IMR-90 (cell line): ENCODE data around the gene ZNF12. TPM values are rescaled to one million over a fixed set of nuclear protein-coding genes. Genes with fewer than 3 reads are reported as not detected.
"Not testable (repeated sequence)": the region's sequence is repeated elsewhere in the genome, so short reads cannot be mapped to it uniquely, and the experiment has no call there.

Experiments used
- ATAC-seq: fragments of 200-7000 bp; cut with Tn5 transposase; 2 replicates; pipeline ENCODE4 v1.9.1; 2020; ENCODE audit warnings: low read depth, mild to moderate bottlenecking, moderate library complexity
- BruUV-seq: library from RNA; stranded (reverse); fragments of 400-500 nt; replicated peaks from 2 replicates; lab custom pipeline; 2021; lab: Mats Ljungman, UMichigan
- CTCF ChIA-PET: fragments of 300-600 bp; formaldehyde crosslinking; extraction: SDS; loops from one replicate; lab custom pipeline; 2021; ENCODE audit warnings: antibody characterized with exemption; lab: Yijun Ruan, JAX
- POLR2A ChIA-PET: fragments of 300-600 bp; sonication (Branson Sonifier 250); formaldehyde crosslinking; loops from one replicate; lab custom pipeline; 2022; ENCODE audit warnings: antibody characterized with exemption; ENCODE audit not compliant: unreplicated experiment; lab: Charles Lee
- DNase-seq: peaks from one replicate; pipeline ENCODE4 v3.0.0; 2013
- H2AFZ ChIP-seq: replicated peaks from 2 replicates; pipeline ENCODE3; 2013; ENCODE audit warnings: low read length, mild to moderate bottlenecking; ENCODE audit not compliant: poor library complexity
- H2AK5ac ChIP-seq: 2 replicates; pipeline ENCODE4 v1.6.1; 2013; ENCODE audit warnings: low read depth, low read length, inconsistent platforms
- H2AK9ac ChIP-seq: replicated peaks from 2 replicates; pipeline ENCODE3; 2013; ENCODE audit warnings: mild to moderate bottlenecking, low read depth, low read length, moderate library complexity; ENCODE audit not compliant: poor library complexity
- H2BK120ac ChIP-seq: 2 replicates; pipeline ENCODE4 v1.6.1; 2013; ENCODE audit warnings: low read depth, low read length, inconsistent platforms
- H2BK15ac ChIP-seq: 3 replicates; pipeline ENCODE4 v1.6.1; 2013; ENCODE audit warnings: low read depth, low read length, inconsistent platforms
- H2BK20ac ChIP-seq: 2 replicates; pipeline ENCODE4 v1.6.1; 2013; ENCODE audit warnings: low read depth, mild to moderate bottlenecking, inconsistent platforms, low read length, moderate library complexity
- H2BK5ac ChIP-seq: 2 replicates; pipeline ENCODE4 v1.6.1; 2013; ENCODE audit warnings: mild to moderate bottlenecking, low read depth, low read length, inconsistent platforms; ENCODE audit not compliant: poor library complexity, severe bottlenecking
- H3K14ac ChIP-seq: replicated peaks from 2 replicates; pipeline ENCODE4 v1.6.1; 2013; ENCODE audit warnings: low read depth, low read length, inconsistent platforms
- H3K18ac ChIP-seq: 2 replicates; pipeline ENCODE4 v1.6.1; 2013; ENCODE audit warnings: low read depth, low read length, control low read depth
- H3K23ac ChIP-seq: 2 replicates; pipeline ENCODE4 v1.6.1; 2013; ENCODE audit warnings: low read depth, low read length, inconsistent platforms
- H3K27ac ChIP-seq: 2 replicates; pipeline ENCODE4 v1.5.1; 2013; ENCODE audit warnings: mild to moderate bottlenecking, control low read depth, low read length; ENCODE audit not compliant: insufficient read depth
- H3K27me3 ChIP-seq: 2 replicates; pipeline ENCODE4 v1.6.1; 2013; ENCODE audit warnings: low read length; ENCODE audit not compliant: control insufficient read depth, insufficient read depth
- H3K36me3 ChIP-seq: 2 replicates; pipeline ENCODE4 v1.6.1; 2013; ENCODE audit warnings: low read length, mixed read lengths; ENCODE audit not compliant: control insufficient read depth, insufficient read depth
- H3K4ac ChIP-seq: 2 replicates; pipeline ENCODE4 v1.6.1; 2013; ENCODE audit warnings: low read depth, low read length, inconsistent platforms
- H3K4me1 ChIP-seq: 2 replicates; pipeline ENCODE4 v1.6.1; 2013; ENCODE audit warnings: low read length, mixed read lengths; ENCODE audit not compliant: control insufficient read depth, insufficient read depth
- H3K4me2 ChIP-seq: 2 replicates; pipeline ENCODE4 v1.6.1; 2013; ENCODE audit warnings: low read depth, mild to moderate bottlenecking, control low read depth, low read length, moderate library complexity
- H3K4me3 ChIP-seq: 2 replicates; pipeline ENCODE4 v1.5.1; 2013; ENCODE audit warnings: low read depth, mild to moderate bottlenecking, control low read depth, low read length, moderate library complexity; ENCODE audit not compliant: insufficient read depth
- H3K56ac ChIP-seq: 2 replicates; pipeline ENCODE4 v1.6.1; 2013; ENCODE audit warnings: low read length, inconsistent platforms; ENCODE audit not compliant: insufficient read depth; ENCODE audit errors: extremely low read depth
- H3K79me1 ChIP-seq, 2 experiments: 2 replicates each; pipeline ENCODE4 v1.6.1; 2013; ENCODE audit warnings: low read length in 2 of 2, inconsistent platforms in 1 of 2, low read depth in 1 of 2
- H3K9ac ChIP-seq: 2 replicates; pipeline ENCODE4 v1.6.1; 2013; ENCODE audit warnings: low read depth, low read length, control low read depth
- H3K9me1 ChIP-seq: 2 replicates; pipeline ENCODE4 v1.6.1; 2013; ENCODE audit warnings: low read length, inconsistent platforms; ENCODE audit not compliant: insufficient read depth
- H3K9me3 ChIP-seq: 2 replicates; pipeline ENCODE4 v1.6.1; 2013; ENCODE audit warnings: low read length; ENCODE audit not compliant: control insufficient read depth, insufficient read depth
- H4K20me1 ChIP-seq: 2 replicates; pipeline ENCODE4 v1.6.1; 2013; ENCODE audit warnings: low read length, inconsistent platforms; ENCODE audit not compliant: insufficient read depth
- H4K5ac ChIP-seq: 2 replicates; pipeline ENCODE4 v1.6.1; 2013; ENCODE audit warnings: mild to moderate bottlenecking, low read depth, low read length, control low read depth
- H4K8ac ChIP-seq, 2 experiments: 2 replicates each; pipeline ENCODE4 v1.6.1; 2013; ENCODE audit warnings: low read depth in 2 of 2, low read length in 2 of 2, control low read depth in 1 of 2, inconsistent platforms in 1 of 2
- H4K91ac ChIP-seq: 2 replicates; pipeline ENCODE4 v1.6.1; 2013; ENCODE audit warnings: low read depth, low read length, inconsistent platforms; ENCODE audit not compliant: insufficient read depth
- MAZ ChIP-seq: IDR thresholded peaks from 2 replicates; pipeline ENCODE4 v1.6.1; 2012; ENCODE audit warnings: low read depth, mild to moderate bottlenecking, low read length, improper control_type of control experiment, moderate library complexity, borderline replicate concordance
- POLR2A ChIP-seq: IDR thresholded peaks from 2 replicates; pipeline ENCODE4 v1.6.1; 2012; ENCODE audit warnings: mild to moderate bottlenecking, low read depth, low read length
- SMC3 ChIP-seq: fragments of 150-350 bp; IDR thresholded peaks from 2 replicates; pipeline ENCODE4 v1.6.1; 2016; ENCODE audit warnings: low read depth, mild to moderate bottlenecking, antibody characterized with exemption, low read length, moderate library complexity
- WGBS, 2 experiments: methylation state at CpG; one replicate each; pipeline versions ENCODE4 v1.1.5 to v1.1.7; 2013; ENCODE audit warnings: missing lambda C conversion rate in 2 of 2; ENCODE audit not compliant: insufficient read length in 1 of 2; ENCODE audit errors: extremely low coverage in 2 of 2; 5-methylcytosine and 5-hydroxymethylcytosine counted together
- dilution Hi-C: fragments of 300-500 bp; cut with HindIII; formaldehyde crosslinking; loops from one replicate; pipeline ENCODE4 v1.14.3; 2018; ENCODE audit warnings: low sequenced_read_pairs; ENCODE audit not compliant: unreplicated experiment
- in situ Hi-C: fragments of 300-500 bp; cut with MboI; formaldehyde crosslinking; loops from 3 replicates; pipeline ENCODE4 v1.14.3; 2019; ENCODE audit warnings: low sequenced_read_pairs, inconsistent platforms, mixed read lengths
- intact Hi-C: fragments of 100-400 bp; cut with micrococcal nuclease; formaldehyde crosslinking; loops from 2 replicates; pipeline ENCODE4 v1.10.0; 2022
- polyA plus RNA-seq, 3 experiments: library from polyadenylated mRNA; depleted of rRNA; stranded (reverse); fragments of >200 nt; gene quantifications; 2 replicates each; pipeline ENCODE4 v1.2.3, GENCODE V29; 2012; ENCODE audit warnings: low replicate concordance in 1 of 3
- total RNA-seq: library from RNA; depleted of rRNA; stranded (reverse); fragments of >200 nt; gene quantifications from 2 replicates; pipeline ENCODE4 v1.2.3, GENCODE V29; 2012

Gene ZNF12
- total and polyA plus RNA-seq, 2 of the 4 experiments (the other 2 are of a cell fraction) = 8.2 to 20.8 TPM

DNA sequence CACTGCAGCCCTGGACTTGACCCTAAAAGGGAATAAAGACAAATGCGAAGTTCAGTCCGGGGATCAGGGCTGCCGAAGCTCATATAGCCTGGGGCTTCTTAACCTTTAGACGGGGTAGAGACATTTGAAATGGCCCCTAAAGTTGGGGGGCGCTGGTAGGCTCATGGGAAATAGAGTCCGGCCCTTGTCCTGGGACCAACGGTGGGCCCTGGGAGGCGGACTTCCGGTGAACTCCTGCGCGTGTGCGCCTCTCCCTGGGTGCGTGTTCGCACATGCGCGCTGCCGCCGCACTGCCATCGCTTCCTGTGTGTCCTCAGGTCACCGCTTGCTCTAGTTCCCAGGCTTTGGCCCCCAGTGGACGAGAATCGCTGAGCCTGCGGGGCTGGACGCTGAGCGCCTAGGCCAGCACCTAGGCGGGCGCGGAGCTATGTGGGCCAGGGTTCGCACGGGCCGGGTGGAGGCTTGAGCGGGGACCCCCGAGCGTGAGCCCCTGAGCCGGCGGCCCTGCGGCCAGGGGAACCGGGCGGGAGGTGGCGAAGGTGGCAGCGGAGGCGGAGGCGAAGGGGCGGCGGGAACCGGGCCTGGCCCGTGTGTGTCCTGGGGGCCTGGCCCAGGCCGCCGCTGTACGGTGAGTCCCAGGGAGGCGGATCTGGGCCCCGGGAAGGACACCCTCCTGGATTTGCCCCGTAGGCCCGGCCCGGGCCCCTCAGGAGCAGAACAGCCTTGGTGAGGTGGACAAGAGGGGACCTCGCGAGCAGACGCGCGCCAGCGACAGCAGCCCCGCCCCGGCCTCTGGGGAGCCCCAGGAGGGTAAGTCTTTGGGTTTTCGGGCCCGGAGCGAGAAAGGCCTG is 23.0 kb upstream of the ZNF12 start:
- Histone ChIP-seq H4K20me1 (peaks cover 3% of the 10 kb centered on the region), H2AK9ac (peak overlapping the region; percentile 95), H3K27me3 (no peaks in the 10 kb centered on the region), H4K91ac (peak overlapping the region; percentile 66), H2BK120ac (0 out of 2 replicates have a peak overlapping the region, but pooled peaks have one; percentile 11), H3K36me3 (peaks cover 8% of the 10 kb centered on the region), H3K9me3 (no peaks in the 10 kb centered on the region), H3K18ac (peak overlapping the region; percentile 4; the same call in 1 of the 2 replicates), H2AFZ (peak overlapping the region; percentile 90), H3K4me1 (peaks cover 2% of the 10 kb centered on the region), H3K4me3 (peak overlapping the region; percentile 82), H3K79me1 (peaks cover 0 to 16% of the 10 kb centered on the region in 2 experiments; a peak in 1 of 4 replicates), H2AK5ac (no peak overlapping the region; the same call in 1 of the 2 replicates), H3K9ac (peak overlapping the region; percentile 77), H2BK20ac (no peak overlapping the region), H3K56ac (0 out of 2 replicates have a peak overlapping the region, but pooled peaks have one; percentile 16), H4K8ac (peak overlapping the region; percentile 94 to 99), H3K4me2 (peak overlapping the region; percentile 91), H3K4ac (peak overlapping the region; percentile 80), H3K23ac (peak overlapping the region; percentile 82; the same call in 1 of the 2 replicates), H3K9me1 (no peaks in the 10 kb centered on the region), H3K27ac (peak overlapping the region; percentile 82), H4K5ac (peak overlapping the region; percentile 93), H2BK5ac (peak overlapping the region; percentile 79), H3K14ac (peak overlapping the region; percentile 90), H2BK15ac (no peak overlapping the region)
- BruUV-seq = no TSS peak
- TF ChIP-seq POLR2A = peak; percentile 70; the same call in 1 of the 2 replicates
- peak; percentile 81; the same call in 1 of the 2 replicates for TF ChIP-seq MAZ
- TF ChIP-seq SMC3 = no peak
- intact Hi-C loops (loop anchor here (1.0 kb wide), 1 partner anchor 22 kb away; no protein-coding TSS in a partner anchor), dilution Hi-C loops (no loop called here), in situ Hi-C loops (no loop called here)
- DNase-seq (peak; percentile 90), ATAC-seq (peak; percentile 98)
- CTCF ChIA-PET = no interaction called here
- POLR2A ChIA-PET = no interaction called here
- WGBS, 2 experiments = 1% methylated on average over 30 of the region's 66 CpGs; no CpG with 5 or more reads in 1 of the 2 experiments

DNA sequence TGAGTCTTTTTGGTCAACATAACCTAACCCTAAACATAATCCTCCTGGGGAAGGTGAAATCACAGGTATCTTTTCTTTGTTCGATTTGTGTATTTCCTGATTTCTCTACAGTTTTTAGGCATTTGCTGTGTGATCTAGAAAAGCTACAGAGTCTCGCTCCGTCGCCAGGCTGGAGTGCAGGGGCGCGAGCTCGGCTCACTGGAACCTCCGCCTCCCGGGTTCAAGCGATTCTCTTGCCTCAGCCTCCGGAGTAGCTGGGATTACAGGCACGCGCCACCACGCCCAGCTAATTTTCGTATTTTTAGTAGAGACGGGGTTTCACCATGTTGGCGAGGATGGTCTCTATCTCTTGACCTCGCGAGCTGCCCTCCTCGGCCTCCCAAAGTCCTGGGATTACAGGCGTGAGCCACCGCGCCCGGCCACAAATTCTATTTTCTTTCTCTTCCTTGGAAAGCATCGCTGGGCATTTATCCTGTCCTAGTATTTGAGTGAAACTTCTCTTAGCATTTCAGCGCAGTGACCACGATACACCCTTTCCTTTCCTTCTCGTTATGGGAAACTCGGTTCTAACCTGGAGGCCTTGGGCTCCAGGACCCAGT is 22.2 kb upstream of the ZNF12 start:
- Histone ChIP-seq H3K4me2 (peak overlapping the region; percentile 66), H3K27ac (peak overlapping the region; percentile 49), H3K4ac (peak overlapping the region; percentile 80), H3K14ac (peak overlapping the region; percentile 15; the same call in 1 of the 2 replicates), H3K18ac (0 out of 2 replicates have a peak overlapping the region, but pooled peaks have one; percentile 4), H2BK5ac (peak overlapping the region; percentile 70), H3K79me1 (peaks cover 0 to 16% of the 10 kb centered on the region in 2 experiments; a peak in 1 of 4 replicates), H3K4me3 (peak overlapping the region; percentile 82), H4K91ac (peak overlapping the region; percentile 66), H4K8ac (peak overlapping the region; percentile 94 to 99), H2BK120ac (0 out of 2 replicates have a peak overlapping the region, but pooled peaks have one; percentile 11), H4K5ac (peak overlapping the region; percentile 93), H2AFZ (peak overlapping the region; percentile 90)
- H3K4me1 ChIP-seq, POLR2A ChIA-PET, H3K23ac ChIP-seq, CTCF ChIA-PET, H2AK5ac ChIP-seq, H2BK15ac ChIP-seq, BruUV-seq, H3K9ac ChIP-seq, H3K9me1 ChIP-seq, H2AK9ac ChIP-seq, H3K36me3 ChIP-seq, in situ Hi-C loops, H3K27me3 ChIP-seq, H4K20me1 ChIP-seq, ATAC-seq, H2BK20ac ChIP-seq, dilution Hi-C loops, H3K56ac ChIP-seq, H3K9me3 ChIP-seq, DNase-seq: not testable (repeated sequence)
- intact Hi-C loops = loop anchor here (1.0 kb wide), 1 partner anchor 22 kb away; no protein-coding TSS in a partner anchor
- 63% methylated on average over 7 of the region's 29 CpGs; no CpG with 5 or more reads in 1 of the 2 experiments for WGBS, 2 experiments
